ENCODE data around the gene PCAT7. TPM values are rescaled to one million over a fixed set of nuclear protein-coding genes. Genes with fewer than 3 reads are reported as not detected.
"Not testable (repeated sequence)": the region's sequence is repeated elsewhere in the genome, so short reads cannot be mapped to it uniquely, and the experiment has no call there.

The PCAT7 gene
- total RNA-seq, 1 donor from 2014 or later, result 5.2 TPM

GRCh38 chr9:94533601-94534000 is 21.3 kb upstream of the PCAT7 start:
- Histone ChIP-seq H3K27ac (ENCODE audit: low read depth, low read length) (no peak overlapping the region), H2AFZ (ENCODE audit: low read depth, low read length) (no peak overlapping the region), H3K4me2 (ENCODE audit: low read length) (no peak overlapping the region), H3K9me3 (ENCODE audit: insufficient read depth, low read depth, low read length) (no peaks in the 10 kb centered on the region), H3K9ac (ENCODE audit: low read length) (no peak overlapping the region), H3K79me2 (ENCODE audit: insufficient read depth, low read length) (no peaks in the 10 kb centered on the region), H4K20me1 (ENCODE audit: insufficient read depth, low read length) (no peaks in the 10 kb centered on the region), H3K36me3 (ENCODE audit: insufficient read depth, low read length) (no peaks in the 10 kb centered on the region), H3K4me1 (ENCODE audit: insufficient read depth, low read length) (no peaks in the 10 kb centered on the region), H3K4me3 (ENCODE audit: insufficient read depth, low read depth, low read length) (no peak overlapping the region), H3K27me3 (ENCODE audit: insufficient read depth, low read length) (no peaks in the 10 kb centered on the region)
- Mint-ChIP-seq H3K27ac (ENCODE audit: unreplicated experiment) (no peak overlapping the region), H3K9me3 (ENCODE audit: unreplicated experiment) (no peaks in the 10 kb centered on the region), H3K4me1 (ENCODE audit: low read depth, unreplicated experiment) (peaks cover 15% of the 10 kb centered on the region), H3K4me3 (ENCODE audit: unreplicated experiment) (no peak overlapping the region), H3K36me3 (ENCODE audit: low read depth, unreplicated experiment) (peaks cover 2% of the 10 kb centered on the region), H3K27me3 (ENCODE audit: low read depth, unreplicated experiment) (no peaks in the 10 kb centered on the region)
- FAIRE-seq (no peak), DNase-seq (ENCODE audit: low read depth) (no peak)
- TF ChIP-seq EZH2 (IDR thresholded peaks at IDR 0.05; ENCODE audit: insufficient read depth, low read length), result no peak
- no peak for TF ChIP-seq CTCF (IDR thresholded peaks at IDR 0.05; ENCODE audit: insufficient read depth, low read depth, low read length)

DNA sequence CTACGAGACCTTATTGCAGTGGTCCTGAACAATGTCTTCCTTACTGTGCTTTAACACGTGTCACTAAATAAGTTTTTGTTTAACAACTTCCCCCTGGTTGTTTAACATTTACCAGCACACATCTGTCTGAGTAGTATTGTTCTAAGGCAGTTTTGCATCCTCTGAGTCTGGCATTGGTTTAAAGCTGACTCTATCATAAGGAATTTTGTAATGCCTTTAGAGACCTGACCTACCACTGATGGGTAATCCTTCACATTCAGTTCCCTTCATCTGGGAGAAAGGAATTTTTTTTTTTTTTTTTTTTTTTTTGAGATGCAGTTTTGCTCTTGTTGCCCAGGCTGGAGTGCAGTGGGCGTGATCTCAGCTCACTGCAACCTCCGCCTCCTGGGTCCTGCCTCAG is 20.0 kb upstream of the PCAT7 start:
- H3K27ac ChIP-seq (ENCODE audit: low read depth, low read length), result no peak overlapping the region
- no peaks in the 10 kb centered on the region for H3K36me3 ChIP-seq (ENCODE audit: insufficient read depth, low read length)
- H3K4me2 ChIP-seq (ENCODE audit: low read length), result no peak overlapping the region
- DNase-seq (ENCODE audit: low read depth) (no peak), FAIRE-seq (no peak)
- no peaks in the 10 kb centered on the region for H3K79me2 ChIP-seq (ENCODE audit: insufficient read depth, low read length)
- Mint-ChIP-seq H3K4me3 (ENCODE audit: unreplicated experiment) (no peak overlapping the region), H3K9me3 (ENCODE audit: unreplicated experiment) (no peaks in the 10 kb centered on the region), H3K27ac (ENCODE audit: unreplicated experiment) (no peak overlapping the region), H3K27me3 (ENCODE audit: low read depth, unreplicated experiment) (no peaks in the 10 kb centered on the region), H3K4me1 (ENCODE audit: low read depth, unreplicated experiment) (peaks cover 15% of the 10 kb centered on the region), H3K36me3 (ENCODE audit: low read depth, unreplicated experiment) (peaks cover 2% of the 10 kb centered on the region)
- H3K9me3 ChIP-seq (ENCODE audit: insufficient read depth, low read depth, low read length), result no peaks in the 10 kb centered on the region
- no peak overlapping the region for H2AFZ ChIP-seq (ENCODE audit: low read depth, low read length)
- no peak overlapping the region for H3K9ac ChIP-seq (ENCODE audit: low read length)
- H4K20me1 ChIP-seq (ENCODE audit: insufficient read depth, low read length), result no peaks in the 10 kb centered on the region
- no peaks in the 10 kb centered on the region for H3K4me1 ChIP-seq (ENCODE audit: insufficient read depth, low read length)
- H3K4me3 ChIP-seq (ENCODE audit: insufficient read depth, low read depth, low read length), result no peak overlapping the region
- TF ChIP-seq EZH2 (IDR thresholded peaks at IDR 0.05; ENCODE audit: insufficient read depth, low read length) (no peak), CTCF (IDR thresholded peaks at IDR 0.05; ENCODE audit: insufficient read depth, low read depth, low read length) (no peak)
- no peaks in the 10 kb centered on the region for H3K27me3 ChIP-seq (ENCODE audit: insufficient read depth, low read length)

DNA sequence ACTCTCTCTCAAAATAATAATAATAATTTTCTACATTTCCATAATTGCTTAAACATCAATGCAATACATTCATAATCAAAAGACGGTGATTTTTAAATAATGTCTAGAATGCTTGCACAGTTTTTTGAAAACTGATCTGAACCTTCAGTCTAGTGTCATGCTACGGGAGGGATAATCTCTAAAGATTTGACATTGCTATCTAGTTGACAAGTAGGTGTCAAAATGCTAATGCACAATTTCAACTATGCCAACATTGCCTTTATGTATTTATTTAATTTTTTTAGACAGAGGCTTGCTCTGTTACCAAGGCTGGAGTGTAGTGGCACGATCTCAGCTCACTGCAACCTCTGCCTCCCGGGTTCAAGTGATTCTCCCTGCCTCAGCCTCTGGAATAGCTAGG is 16.0 kb upstream of the PCAT7 start:
- Histone ChIP-seq H4K20me1 (ENCODE audit: insufficient read depth, low read length) (no peaks in the 10 kb centered on the region), H3K4me1 (ENCODE audit: insufficient read depth, low read length) (no peaks in the 10 kb centered on the region), H3K4me3 (ENCODE audit: insufficient read depth, low read depth, low read length) (no peak overlapping the region), H3K79me2 (ENCODE audit: insufficient read depth, low read length) (no peaks in the 10 kb centered on the region), H3K9ac (ENCODE audit: low read length) (no peak overlapping the region), H3K9me3 (ENCODE audit: insufficient read depth, low read depth, low read length) (no peaks in the 10 kb centered on the region), H3K27ac (ENCODE audit: low read depth, low read length) (no peak overlapping the region), H3K4me2 (ENCODE audit: low read length) (no peak overlapping the region), H2AFZ (ENCODE audit: low read depth, low read length) (no peak overlapping the region), H3K27me3 (ENCODE audit: insufficient read depth, low read length) (no peaks in the 10 kb centered on the region), H3K36me3 (ENCODE audit: insufficient read depth, low read length) (no peaks in the 10 kb centered on the region)
- H3K4me3 Mint-ChIP-seq (ENCODE audit: unreplicated experiment), result no peak overlapping the region
- TF ChIP-seq EZH2 (IDR thresholded peaks at IDR 0.05; ENCODE audit: insufficient read depth, low read length) (no peak), CTCF (IDR thresholded peaks at IDR 0.05; ENCODE audit: insufficient read depth, low read depth, low read length) (no peak)
- DNase-seq (ENCODE audit: low read depth) (no peak), FAIRE-seq (no peak)
- no peaks in the 10 kb centered on the region for H3K36me3 Mint-ChIP-seq (ENCODE audit: low read depth, unreplicated experiment)
- H3K9me3 Mint-ChIP-seq (ENCODE audit: unreplicated experiment), result no peaks in the 10 kb centered on the region
- H3K27me3 Mint-ChIP-seq (ENCODE audit: low read depth, unreplicated experiment), result peaks cover 3% of the 10 kb centered on the region
- peaks cover 9% of the 10 kb centered on the region for H3K4me1 Mint-ChIP-seq (ENCODE audit: low read depth, unreplicated experiment)
- no peak overlapping the region for H3K27ac Mint-ChIP-seq (ENCODE audit: unreplicated experiment)

GRCh38 chr9:94544335-94544734 is 10.5 kb upstream of the PCAT7 start:
- H3K9me3 ChIP-seq (ENCODE audit: insufficient read depth, low read depth, low read length); H3K27ac Mint-ChIP-seq (ENCODE audit: unreplicated experiment); H3K4me1 Mint-ChIP-seq (ENCODE audit: low read depth, unreplicated experiment); H3K36me3 Mint-ChIP-seq (ENCODE audit: low read depth, unreplicated experiment); H3K27me3 ChIP-seq (ENCODE audit: insufficient read depth, low read length); H4K20me1 ChIP-seq (ENCODE audit: insufficient read depth, low read length); DNase-seq (ENCODE audit: low read depth); H3K4me3 Mint-ChIP-seq (ENCODE audit: unreplicated experiment); H3K4me2 ChIP-seq (ENCODE audit: low read length); H3K4me1 ChIP-seq (ENCODE audit: insufficient read depth, low read length); H3K36me3 ChIP-seq (ENCODE audit: insufficient read depth, low read length); H3K27me3 Mint-ChIP-seq (ENCODE audit: low read depth, unreplicated experiment); H3K27ac ChIP-seq (ENCODE audit: low read depth, low read length); H3K79me2 ChIP-seq (ENCODE audit: insufficient read depth, low read length); H2AFZ ChIP-seq (ENCODE audit: low read depth, low read length); H3K9ac ChIP-seq (ENCODE audit: low read length); FAIRE-seq; H3K4me3 ChIP-seq (ENCODE audit: insufficient read depth, low read depth, low read length); H3K9me3 Mint-ChIP-seq (ENCODE audit: unreplicated experiment): not testable (repeated sequence)

Data from astrocyte (in vitro differentiated cells and primary cell).